ENCODE data around the gene OTULINL. TPM values are rescaled to one million over a fixed set of nuclear protein-coding genes. Genes with fewer than 3 reads are reported as not detected.
A peak's percentile ranks its signal among the peaks of the same experiment; 100 is the strongest.

Gene OTULINL
- total and polyA plus RNA-seq, 12 donors = 2.6 to 76.9 (median 8.0) TPM

GRCh38 chr5:14580398-14581034 lies 1.1 kb upstream of the OTULINL start:
- 89 to 93% (median 92%) methylated on average over 6 of the region's 6 CpGs for whole genome bisulfite sequencing, 4 donors
- H3K27ac ChIP-seq = no peak overlapping the region
- TF ChIP-seq CTCF (IDR thresholded peaks at IDR 0.05) (no peak), POLR2A (IDR thresholded peaks at IDR 0.05) (no peak)
- no peak overlapping the region for H3K4me3 ChIP-seq
- intact Hi-C loops (cut with DNase I) = no loop called here
- no peaks in the 10 kb centered on the region for H3K27me3 ChIP-seq
- H3K4me1 ChIP-seq (replicated peaks in 1 of 2) = peaks cover 0 to 17% of the 10 kb centered on the region in 2 donors
- no peaks in the 10 kb centered on the region for H3K9me3 ChIP-seq (replicated peaks in 1 of 3)
- no peaks in the 10 kb centered on the region for H3K36me3 ChIP-seq (replicated peaks in 1 of 2)
- DNase-seq = peak in 1 of 7 donors; percentile 48

GRCh38 chr5:14581891-14582796 lies 552 bp downstream of the OTULINL start:
- H3K27ac ChIP-seq = peak overlapping the region in 4 of 5 donors; percentile 60 to 84 (median 74)
- H3K4me1 ChIP-seq (replicated peaks in 1 of 2) = peaks cover 0 to 17% of the 10 kb centered on the region in 2 donors
- no peaks in the 10 kb centered on the region for H3K9me3 ChIP-seq (replicated peaks in 1 of 3)
- intact Hi-C loops (cut with DNase I) = no loop called here
- H3K27me3 ChIP-seq = no peaks in the 10 kb centered on the region
- DNase-seq = peak; percentile 24 to 79 (median 46)
- H3K36me3 ChIP-seq (replicated peaks in 1 of 2) = no peaks in the 10 kb centered on the region
- peak overlapping the region in 2 of 4 donors; percentile 39 to 53 for H3K4me3 ChIP-seq
- WGBS, 4 donors = 2 to 12% (median 5%) methylated on average over 14 to 86 of the region's 86 CpGs
- TF ChIP-seq CTCF (IDR thresholded peaks at IDR 0.05) (peak in 2 of 6 experiments; percentile 32 to 38), POLR2A (IDR thresholded peaks at IDR 0.05) (peak in 1 of 2 donors; percentile 9)

GRCh38 chr5:14582797-14583137 lies 1.2 kb downstream of the OTULINL start:
- Histone ChIP-seq H3K27me3 (no peaks in the 10 kb centered on the region), H3K9me3 (replicated peaks in 1 of 3) (no peaks in the 10 kb centered on the region), H3K4me3 (peak overlapping the region in 1 of 4 donors; percentile 53), H3K4me1 (replicated peaks in 1 of 2) (peaks cover 0 to 17% of the 10 kb centered on the region in 2 donors), H3K27ac (peak overlapping the region in 1 of 5 donors; percentile 80), H3K36me3 (replicated peaks in 1 of 2) (no peaks in the 10 kb centered on the region)
- 22 to 40% (median 32%) methylated on average over 9 of the region's 9 CpGs for WGBS, 4 donors
- DNase-seq = peak in 1 of 7 donors; percentile 54
- TF ChIP-seq POLR2A (IDR thresholded peaks at IDR 0.05) = no peak
- TF ChIP-seq CTCF (IDR thresholded peaks at IDR 0.05) = no peak
- intact Hi-C loops (cut with DNase I) = no loop called here

- peak in 1 of 7 donors; percentile 43 for DNase-seq
- intact Hi-C loops (cut with DNase I) = no loop called here
- no peaks in the 10 kb centered on the region for H3K36me3 ChIP-seq (replicated peaks in 1 of 2)
- H3K27ac ChIP-seq = peak overlapping the region in 1 of 5 donors; percentile 15
- no peak overlapping the region for H3K4me3 ChIP-seq
- peaks cover 0 to 17% of the 10 kb centered on the region in 2 donors for H3K4me1 ChIP-seq (replicated peaks in 1 of 2)
- TF ChIP-seq POLR2A (IDR thresholded peaks at IDR 0.05) (no peak), CTCF (IDR thresholded peaks at IDR 0.05) (no peak)
- 67 to 77% (median 71%) methylated on average over 7 of the region's 7 CpGs for WGBS, 4 donors
- H3K27me3 ChIP-seq = no peaks in the 10 kb centered on the region
- H3K9me3 ChIP-seq (replicated peaks in 1 of 3) = no peaks in the 10 kb centered on the region
Observed at GRCh38 chr5:14584848-14585247, 3.3 kb downstream of the OTULINL start.

All from adrenal gland (tissue), 12 donors.